ENCODE data around the gene FANCB. TPM values are rescaled to one million over a fixed set of nuclear protein-coding genes. Genes with fewer than 3 reads are reported as not detected.
A peak's percentile ranks its signal among the peaks of the same experiment; 100 is the strongest.

FANCB gene
- polyA plus RNA-seq (2012; ENCODE audit: insufficient read depth, insufficient read length) = 7.4 TPM

DNA sequence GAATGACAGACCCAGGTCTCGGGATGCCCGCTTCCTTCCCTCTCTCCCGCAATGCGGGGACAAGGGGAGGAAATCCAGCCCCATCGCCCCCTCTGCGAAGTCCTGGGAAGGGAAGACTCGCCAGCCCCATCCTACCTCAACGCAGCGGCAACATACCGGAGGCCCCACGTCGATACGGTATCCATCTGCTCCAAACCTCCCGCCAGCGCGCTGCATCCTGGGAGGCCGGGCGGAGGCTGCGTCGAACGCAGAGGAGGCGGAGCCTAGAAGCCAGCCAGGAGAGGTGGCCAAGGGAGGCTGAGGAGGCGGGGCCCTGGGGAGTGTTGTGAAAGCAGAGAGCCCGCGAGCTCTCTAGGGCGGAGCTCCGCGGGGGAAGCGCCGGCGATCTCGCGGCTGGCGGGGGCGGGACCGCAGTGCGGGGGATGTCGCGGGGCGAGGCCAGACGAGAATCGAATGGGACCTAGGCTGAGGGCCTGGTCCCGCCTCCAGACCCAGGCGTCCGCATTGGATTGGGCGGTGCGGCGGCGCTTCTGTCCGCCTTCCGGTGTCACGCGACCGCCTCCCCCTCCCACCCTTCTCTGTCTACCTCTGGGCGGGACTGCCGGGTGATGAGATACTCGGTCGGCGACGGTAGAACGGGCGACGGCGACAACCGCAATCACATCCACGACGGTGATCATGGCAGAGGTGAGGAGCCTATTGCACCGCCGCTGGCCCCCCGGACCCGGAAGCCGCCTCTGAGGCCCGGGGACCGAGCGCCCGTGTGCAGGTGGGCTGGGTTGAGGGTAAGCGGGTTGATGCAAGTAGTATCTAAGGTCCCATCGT, at the start of gene FANCB, which contains the start of gene MOSPD2:
TSS of gene FANCB (minus strand) at position 219 of the 825 bp plus-strand sequence. CDS start 7,559 bp downstream, outside the sequence.
TSS of gene MOSPD2 (plus strand) at position 571 of the 825 bp plus-strand sequence. CDS start at position 679, 108 bp downstream.
- H3K4me3 ChIP-seq (ENCODE audit: low read length) = peak within 1 kb of the TSS; percentile 78
- peak; percentile 87 for DNase-seq (ENCODE audit: low read depth, low spot score)

DNA sequence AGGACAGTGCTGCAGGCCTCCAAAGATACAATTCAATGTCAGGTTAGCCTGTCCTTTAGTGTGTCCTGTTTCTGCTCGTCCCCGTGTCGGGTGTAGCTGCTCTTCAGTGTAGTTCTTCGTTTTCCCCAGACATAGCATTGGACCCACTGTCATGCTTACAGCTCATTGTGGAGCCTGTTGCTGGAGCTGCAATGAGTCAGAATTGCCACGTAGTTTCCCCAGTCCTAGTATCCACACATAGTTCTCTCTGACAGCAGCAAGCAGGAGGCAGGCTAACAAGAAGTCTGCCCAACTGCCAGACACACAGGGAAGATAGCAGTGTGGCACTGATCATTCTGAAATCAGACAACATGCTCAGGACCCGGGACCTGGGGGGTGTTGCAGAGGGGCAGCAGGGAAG, 49.6 kb upstream of the FANCB start:
- no peak for DNase-seq (ENCODE audit: low read depth, low spot score)
- no peak overlapping the region for H3K4me3 ChIP-seq (ENCODE audit: low read length)

DNA sequence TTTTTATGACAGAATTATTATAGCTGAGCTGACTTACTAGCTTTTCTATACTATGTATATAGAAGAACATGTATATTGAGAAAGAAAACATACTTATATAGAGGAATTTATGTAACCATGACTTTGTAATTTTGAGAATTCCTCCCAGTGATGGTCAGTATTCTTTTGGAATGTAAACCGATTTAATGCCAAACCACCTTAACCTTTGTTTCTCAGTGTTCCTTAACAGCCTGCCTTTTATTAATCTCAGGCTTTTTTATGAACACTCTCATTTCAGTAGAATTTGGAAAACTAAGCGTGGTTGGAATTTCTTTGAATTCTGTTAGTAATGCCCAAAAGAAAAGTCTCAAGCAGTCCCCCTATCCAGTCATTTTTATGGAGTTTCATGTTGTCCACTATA, 47.3 kb upstream of the FANCB start:
- H3K4me3 ChIP-seq (ENCODE audit: low read length) = no peak overlapping the region
- no peak for DNase-seq (ENCODE audit: low read depth, low spot score)

DNA sequence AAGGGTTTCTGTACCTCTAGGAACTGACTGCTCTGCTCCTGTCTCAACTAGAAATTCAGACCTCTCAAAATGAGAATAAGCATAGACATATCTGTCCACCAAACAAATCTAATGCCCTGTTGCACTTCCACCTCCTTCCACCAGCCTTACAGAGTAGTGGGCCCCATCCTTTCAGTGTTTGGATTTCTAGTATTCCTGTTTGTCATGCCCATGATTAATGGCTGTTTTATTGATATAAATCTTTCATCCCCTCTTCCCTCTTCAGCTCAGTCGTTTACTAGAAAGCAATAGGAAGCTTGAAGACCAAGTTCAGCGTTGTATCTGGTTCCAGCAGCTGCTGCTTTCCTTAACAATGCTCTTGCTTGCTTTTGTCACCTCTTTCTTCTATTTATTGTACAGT, 46.5 kb upstream of the FANCB start:
- H3K4me3 ChIP-seq (ENCODE audit: low read length) = no peak overlapping the region

DNA sequence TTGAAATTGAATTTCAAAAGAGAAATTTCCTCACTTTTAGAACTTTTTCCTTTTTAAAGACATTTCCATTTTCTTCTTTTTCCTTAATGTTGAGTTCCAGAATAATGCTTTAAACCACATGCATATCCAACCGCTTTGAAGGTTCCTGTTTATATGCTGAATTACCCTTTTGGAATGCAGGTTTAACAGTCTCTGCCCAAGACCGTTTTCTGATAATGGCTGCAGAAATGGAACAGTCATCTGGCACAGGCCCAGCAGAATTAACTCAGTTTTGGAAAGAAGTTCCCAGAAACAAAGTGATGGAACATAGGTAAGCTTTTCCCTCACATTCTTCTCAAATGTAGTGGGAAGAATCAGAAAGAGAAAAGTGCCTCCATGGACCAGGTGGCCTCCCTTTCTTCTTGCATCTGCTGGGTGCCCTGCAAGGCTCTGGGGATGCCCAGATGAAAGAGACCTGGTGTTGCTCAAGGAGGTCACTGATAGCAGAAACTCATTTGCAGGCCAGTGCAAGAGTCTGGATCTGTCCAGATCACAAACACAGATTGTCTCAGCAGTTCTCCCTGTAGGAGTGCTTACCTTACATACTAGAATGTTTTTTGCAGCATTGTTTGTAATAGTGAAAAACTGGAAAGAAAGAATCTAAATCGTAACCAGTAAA, 43.3 kb upstream of the FANCB start:
- no peak for DNase-seq (ENCODE audit: low read depth, low spot score)
- no peak overlapping the region for H3K4me3 ChIP-seq (ENCODE audit: low read length)

More for the DNA sequence above, 46.5 kb upstream of the FANCB start:
- no peak for DNase-seq (ENCODE audit: low read depth, low spot score)

DNA sequence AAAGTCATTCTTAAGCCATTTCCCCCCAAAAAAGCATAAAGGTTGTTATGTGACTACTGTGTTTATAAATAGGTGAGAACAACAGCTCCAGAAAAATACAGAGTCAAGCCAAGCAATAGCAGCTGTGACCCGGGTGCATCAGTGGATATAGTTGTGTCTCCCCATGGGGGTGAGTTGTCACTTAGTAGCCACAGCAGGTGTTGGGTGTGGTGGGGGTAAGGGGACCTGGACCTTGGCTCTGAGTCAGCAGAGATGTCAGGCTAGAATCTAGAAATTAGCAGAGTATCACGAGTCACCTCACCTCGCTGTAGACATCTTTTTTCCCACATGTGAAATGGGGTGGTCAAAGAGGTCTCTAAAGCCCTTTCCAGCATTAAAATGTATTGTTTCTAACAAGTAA, 42.7 kb upstream of the FANCB start:
- no peak for DNase-seq (ENCODE audit: low read depth, low spot score)
- H3K4me3 ChIP-seq (ENCODE audit: low read length) = no peak overlapping the region

DNA sequence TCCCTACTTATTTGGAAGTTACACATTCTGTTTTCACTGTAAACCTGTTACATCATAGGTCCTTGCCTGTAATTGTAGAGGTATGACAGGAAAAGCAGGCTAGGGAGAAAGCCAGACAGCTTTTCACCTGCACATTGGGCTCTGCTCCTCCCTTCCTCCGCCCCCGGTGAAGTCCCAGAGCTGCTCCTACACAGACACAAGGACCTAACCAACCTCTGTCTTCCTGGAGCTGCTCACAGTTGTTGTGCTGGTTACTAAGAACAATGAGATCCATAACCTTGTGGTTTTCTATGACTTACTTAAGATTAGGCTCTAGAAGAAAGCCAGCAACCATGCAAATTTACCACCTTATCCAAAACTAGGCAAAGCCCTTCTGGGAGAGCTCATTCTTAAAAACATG, 40.4 kb upstream of the FANCB start:
- DNase-seq (ENCODE audit: low read depth, low spot score) = no peak
- H3K4me3 ChIP-seq (ENCODE audit: low read length) = no peak overlapping the region

DNA sequence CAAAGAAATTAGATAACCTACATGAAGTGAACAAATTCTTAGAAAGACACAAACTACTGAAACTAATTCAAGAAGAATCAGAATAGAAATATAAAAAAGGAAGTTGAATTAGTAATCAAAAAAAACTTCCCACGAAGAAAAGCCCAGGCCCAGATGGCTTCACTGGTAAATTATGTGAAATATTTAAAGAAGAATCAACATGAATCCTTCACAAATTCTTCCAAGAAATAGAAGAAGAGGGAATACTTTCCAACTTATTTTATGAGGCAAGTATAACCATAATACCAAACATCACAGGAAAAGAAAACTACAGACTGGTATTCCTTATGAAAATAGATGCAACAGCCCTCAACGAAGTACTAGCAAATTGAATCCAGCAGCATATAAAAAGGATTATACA, 31.0 kb upstream of the FANCB start:
- no peak overlapping the region for H3K4me3 ChIP-seq (ENCODE audit: low read length)
- no peak for DNase-seq (ENCODE audit: low read depth, low spot score)

DNA sequence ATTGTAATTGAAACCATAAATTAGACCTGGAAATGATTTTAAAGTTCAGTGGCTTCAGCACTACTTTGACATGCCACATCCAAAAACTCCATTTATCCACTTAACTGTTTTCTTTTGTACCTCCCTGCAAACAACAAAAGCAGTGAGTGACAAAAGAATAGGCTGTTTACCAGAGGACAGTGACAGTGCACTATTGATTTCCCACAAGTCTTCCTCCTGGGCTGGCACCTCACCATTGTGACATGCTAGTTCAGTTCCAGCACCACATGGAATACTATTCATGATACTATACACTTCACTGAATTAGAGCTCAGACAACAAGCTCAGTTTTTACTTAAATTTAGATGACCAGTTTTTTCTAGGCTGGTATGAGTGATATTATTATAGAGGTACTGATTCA, 29.7 kb upstream of the FANCB start:
- no peak for DNase-seq (ENCODE audit: low read depth, low spot score)
- H3K4me3 ChIP-seq (ENCODE audit: low read length) = no peak overlapping the region

DNA sequence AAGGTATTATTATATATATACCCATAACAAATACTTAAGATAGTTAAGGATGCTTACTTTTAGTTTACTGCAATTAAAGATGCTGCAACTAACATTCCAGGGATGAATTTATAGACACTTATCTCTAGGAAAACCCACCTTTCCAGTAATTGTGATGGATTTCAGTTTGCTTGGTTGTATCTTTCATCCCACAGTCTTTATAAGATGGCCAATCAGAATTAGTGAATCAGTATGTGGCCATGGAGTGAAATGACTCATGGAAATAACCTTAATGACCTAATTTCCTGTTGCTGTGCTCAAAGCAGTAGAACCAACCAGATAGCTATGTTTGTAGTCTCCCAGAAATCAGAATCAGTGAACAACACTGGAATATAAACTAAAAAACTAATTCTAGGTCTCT, 26.7 kb upstream of the FANCB start:
- DNase-seq (ENCODE audit: low read depth, low spot score) = no peak
- no peak overlapping the region for H3K4me3 ChIP-seq (ENCODE audit: low read length)

DNA sequence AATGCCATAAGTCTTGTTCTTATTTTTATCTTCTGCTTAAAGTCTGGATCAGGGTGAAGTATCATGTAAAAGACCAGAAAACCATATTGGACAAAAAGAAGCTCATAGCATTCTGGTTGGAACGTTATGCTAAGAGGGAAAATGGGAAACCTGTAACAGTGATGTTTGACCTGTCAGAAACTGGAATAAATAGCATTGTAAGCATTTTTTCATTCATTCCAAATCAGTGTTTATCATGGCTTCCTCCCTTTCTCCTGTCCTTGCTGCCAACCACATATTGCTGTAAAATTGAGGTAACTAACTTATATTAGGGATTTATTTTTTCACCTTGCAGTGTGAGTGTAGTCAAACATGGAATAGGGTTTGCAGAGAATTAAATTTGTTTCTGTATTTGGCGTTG, 24.2 kb upstream of the FANCB start:
- H3K4me3 ChIP-seq (ENCODE audit: low read length) = no peak overlapping the region
- no peak for DNase-seq (ENCODE audit: low read depth, low spot score)

DNA sequence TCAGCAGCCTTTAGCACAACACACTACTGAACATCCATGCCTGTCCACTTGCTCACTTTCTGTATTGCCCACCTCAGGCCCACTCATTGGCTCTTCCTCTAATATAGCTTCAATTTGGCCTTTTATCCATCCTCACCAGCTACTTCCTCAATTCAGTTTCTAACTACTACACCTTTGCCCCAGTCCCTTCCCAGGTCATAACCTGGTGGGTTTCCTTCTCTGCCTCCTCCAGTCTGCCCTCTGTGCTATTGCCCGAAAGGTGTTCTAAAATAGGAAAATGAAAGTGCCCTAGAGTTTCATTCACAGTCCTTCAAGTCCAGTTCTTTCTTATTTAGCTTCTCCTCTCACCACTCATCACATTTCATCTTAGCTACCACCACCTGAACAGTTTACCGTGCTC, 23.4 kb upstream of the FANCB start:
- DNase-seq (ENCODE audit: low read depth, low spot score) = no peak
- no peak overlapping the region for H3K4me3 ChIP-seq (ENCODE audit: low read length)

DNA sequence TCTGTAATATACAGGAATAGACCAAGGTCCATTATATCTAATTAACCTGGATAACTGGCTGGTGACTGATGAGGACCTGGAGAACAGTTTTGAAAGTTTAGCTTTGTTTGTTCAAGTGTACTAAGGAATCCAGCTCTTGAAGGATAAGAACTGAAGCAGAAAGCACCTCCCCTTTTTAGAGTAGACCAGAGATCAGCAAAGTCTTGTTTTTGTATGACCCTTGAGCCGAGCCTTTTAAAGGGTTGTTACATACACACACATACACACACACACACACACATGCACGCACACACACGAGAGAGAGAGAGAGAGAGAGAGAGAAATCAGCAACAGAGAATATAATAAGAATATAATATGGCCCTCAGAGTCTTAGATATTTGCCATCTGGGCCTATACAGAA, 13.4 kb upstream of the FANCB start:
- no peak for DNase-seq (ENCODE audit: low read depth, low spot score)
- no peak overlapping the region for H3K4me3 ChIP-seq (ENCODE audit: low read length)

DNA sequence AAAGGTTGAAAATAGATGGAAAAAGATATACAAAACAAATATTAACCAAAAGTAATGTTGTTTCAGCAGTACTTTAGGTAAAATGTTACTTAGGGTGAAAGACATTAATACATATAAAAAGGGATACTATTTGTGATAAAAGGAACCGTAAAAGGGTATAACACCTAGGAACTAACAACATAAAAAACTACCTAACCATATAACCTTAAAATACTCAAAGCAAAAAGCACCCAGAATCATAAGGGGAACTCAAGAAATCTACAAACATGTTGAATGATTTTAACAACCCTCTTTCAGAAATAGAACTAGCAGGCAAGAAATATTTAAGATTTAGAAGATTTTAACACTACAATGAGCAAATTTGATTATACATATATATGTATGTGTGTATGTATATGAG, 11.8 kb upstream of the FANCB start:
- DNase-seq (ENCODE audit: low read depth, low spot score) = no peak
- H3K4me3 ChIP-seq (ENCODE audit: low read length) = no peak overlapping the region

DNA sequence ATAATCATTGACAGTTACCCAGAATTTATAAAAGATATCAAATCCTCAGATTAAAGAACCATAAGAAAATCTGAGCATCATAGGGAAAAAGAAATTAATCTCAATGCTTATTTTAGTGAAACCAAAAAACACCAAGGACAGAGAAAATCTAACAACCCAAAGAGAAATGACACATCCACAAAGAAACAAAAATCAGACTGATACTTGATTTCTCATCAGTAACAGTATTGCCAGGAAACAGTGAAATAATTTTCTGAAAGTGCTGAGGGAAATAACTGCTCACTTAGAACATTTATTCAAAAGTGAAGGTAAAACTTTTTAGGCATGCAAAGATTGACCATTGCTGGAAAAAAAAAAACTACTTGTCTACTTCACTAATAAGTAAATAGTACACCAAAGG, 11.0 kb upstream of the FANCB start:
- no peak for DNase-seq (ENCODE audit: low read depth, low spot score)
- no peak overlapping the region for H3K4me3 ChIP-seq (ENCODE audit: low read length)

DNA sequence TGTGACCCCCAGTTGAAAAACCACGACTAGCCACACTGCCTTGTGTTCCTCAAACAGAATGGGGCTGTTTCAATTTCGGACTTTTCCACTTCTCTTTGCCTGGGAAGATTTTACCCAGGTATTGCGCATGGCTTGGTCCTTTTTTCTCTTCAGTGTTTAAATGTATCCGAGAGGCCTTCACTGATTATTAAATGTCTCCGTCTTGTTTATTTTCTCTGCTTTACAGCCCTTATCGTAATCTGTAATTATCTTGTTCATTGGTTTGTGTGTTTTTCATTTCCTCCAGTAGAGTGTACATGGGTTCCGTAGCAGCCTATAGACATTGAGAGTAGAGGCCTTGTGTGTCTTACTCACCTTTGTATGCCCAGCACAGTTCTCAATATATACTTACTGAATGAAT, 2.8 kb upstream of the FANCB start:
- H3K4me3 ChIP-seq (ENCODE audit: low read length) = no peak overlapping the region
- DNase-seq (ENCODE audit: low read depth, low spot score) = no peak

DNA sequence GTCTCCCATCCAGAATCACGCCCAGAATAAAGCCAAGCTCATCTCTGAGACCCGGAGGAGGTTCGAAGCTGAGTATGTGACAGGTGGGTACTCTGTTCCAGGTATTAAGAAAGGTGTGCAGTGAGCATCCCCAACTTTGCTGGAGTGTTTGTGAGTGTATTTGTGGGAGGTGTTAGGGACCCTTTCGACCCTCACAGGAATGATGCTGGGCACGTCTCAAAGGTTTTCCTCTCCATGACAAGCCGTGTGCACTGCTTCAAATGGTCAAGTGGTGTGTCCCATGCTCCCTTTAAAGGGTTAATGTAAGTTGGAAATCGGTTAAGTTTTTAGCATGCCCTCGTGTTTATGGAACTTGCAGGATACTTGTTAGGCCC, 794 bp upstream of the FANCB start:
- H3K4me3 ChIP-seq (ENCODE audit: low read length) = peak overlapping the region; percentile 78
- no peak for DNase-seq (ENCODE audit: low read depth, low spot score)

DNA sequence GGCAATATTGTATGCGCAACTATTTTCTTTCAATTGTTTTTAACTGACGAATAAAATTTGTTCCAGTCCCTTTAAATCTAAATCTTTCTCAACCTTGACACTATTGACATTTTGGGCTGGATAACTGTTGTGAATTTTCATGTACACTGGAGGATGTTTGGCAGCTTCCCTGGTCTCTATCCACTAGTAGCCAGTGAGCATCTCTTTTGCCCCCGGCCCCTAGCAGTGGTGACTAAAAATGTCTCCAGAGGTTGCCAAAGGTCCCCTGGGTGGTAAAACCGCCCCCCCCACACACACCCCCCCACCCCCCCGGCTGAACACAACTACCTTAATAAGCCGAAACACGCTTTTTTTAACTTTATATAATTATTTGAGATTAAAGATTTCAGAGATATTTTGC, 514 bp downstream of the FANCB start:
- H3K4me3 ChIP-seq (ENCODE audit: low read length) = peak overlapping the region; percentile 78
- no peak for DNase-seq (ENCODE audit: low read depth, low spot score)

DNA sequence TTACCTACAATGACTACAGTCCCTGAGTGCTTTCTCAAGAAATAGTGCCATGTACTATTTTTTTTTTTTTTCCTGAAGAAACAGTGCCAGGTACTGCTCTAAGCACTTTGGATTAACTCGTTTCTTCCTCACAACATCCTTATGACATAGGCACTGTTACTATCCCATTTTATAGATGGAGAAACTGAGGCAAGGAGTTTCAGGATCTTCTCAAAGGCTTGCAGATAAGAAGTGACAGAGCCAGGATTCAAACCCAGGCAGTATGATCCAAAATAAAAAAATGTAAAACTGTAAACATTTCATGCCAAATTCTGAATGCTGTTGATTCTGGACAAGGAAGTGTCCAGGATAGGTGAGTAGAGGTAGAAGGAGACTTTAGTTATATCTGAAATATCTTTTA, 1.1 kb downstream of the FANCB start:
- DNase-seq (ENCODE audit: low read depth, low spot score) = no peak
- H3K4me3 ChIP-seq (ENCODE audit: low read length) = peak overlapping the region; percentile 78

DNA sequence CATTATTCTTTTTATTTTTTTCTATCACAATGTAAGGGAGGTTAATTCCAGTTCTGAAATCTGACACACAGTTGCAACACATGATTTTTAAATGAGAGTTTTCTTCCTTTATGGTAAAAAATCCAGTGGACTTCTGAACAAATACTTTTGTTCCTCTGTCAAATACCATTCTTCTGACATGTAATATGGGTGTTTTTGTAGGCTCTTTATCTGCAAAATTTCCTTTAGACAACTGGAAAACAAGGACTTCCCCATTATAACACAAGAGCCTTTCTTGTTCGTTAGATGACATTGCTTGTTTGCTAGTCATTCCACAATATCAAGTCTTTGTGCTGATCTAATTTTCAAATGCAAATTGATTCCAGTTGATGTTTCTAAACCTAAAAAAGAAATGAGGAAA, 7.7 kb downstream of the FANCB start:
- no peak overlapping the region for H3K4me3 ChIP-seq (ENCODE audit: low read length)
- no peak for DNase-seq (ENCODE audit: low read depth, low spot score)

DNA sequence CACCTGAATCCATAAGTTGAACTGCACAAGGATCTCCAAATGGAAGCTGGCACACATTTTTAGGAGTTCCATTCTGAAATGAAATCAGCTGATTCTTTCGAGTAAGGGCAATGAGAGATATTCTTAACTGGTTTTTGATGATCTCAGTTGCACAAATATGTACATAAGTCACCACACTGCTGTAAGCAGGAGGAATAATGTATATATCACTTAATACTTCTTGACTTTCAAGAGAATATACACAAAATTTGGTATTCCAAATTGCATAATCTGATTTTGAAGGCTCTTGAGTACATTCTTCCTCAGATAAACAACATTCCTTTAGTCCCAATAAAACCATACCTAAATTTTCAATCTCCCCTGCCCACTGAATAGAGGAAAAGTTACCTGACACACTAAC, 8.2 kb downstream of the FANCB start:
- DNase-seq (ENCODE audit: low read depth, low spot score) = no peak
- no peak overlapping the region for H3K4me3 ChIP-seq (ENCODE audit: low read length)
